ENCODE results near the gene SEC24C.

SEC24C gene

GRCh38 chr10:73813333-73813732 lies 69.2 kb downstream of the SEC24C start:
- no peak for DNase-seq (ENCODE audit: low read depth)

- no peak for DNase-seq (ENCODE audit: low read depth)
These were observed 70.2 kb downstream of the SEC24C start for GRCh38 chr10:73814276-73814895.

GRCh38 chr10:73814896-73815718 lies 70.9 kb downstream of the SEC24C start:
- DNase-seq (ENCODE audit: low read depth) = no peak

- no peak for DNase-seq (ENCODE audit: low read depth)
These were observed 71.5 kb downstream of the SEC24C start for GRCh38 chr10:73815719-73816030.

- no peak for DNase-seq (ENCODE audit: low read depth)
These were observed 73.0 kb downstream of the SEC24C start for GRCh38 chr10:73816917-73817729.

GRCh38 chr10:73817826-73818225 lies 73.7 kb downstream of the SEC24C start:
- no peak for DNase-seq (ENCODE audit: low read depth)

- DNase-seq (ENCODE audit: low read depth) = no peak
These were observed 74.2 kb downstream of the SEC24C start for GRCh38 chr10:73818402-73818801.

- no peak for DNase-seq (ENCODE audit: low read depth)
These were observed 74.9 kb downstream of the SEC24C start for GRCh38 chr10:73819081-73819480.

GRCh38 chr10:73819513-73820093 lies 75.4 kb downstream of the SEC24C start:
- no peak for DNase-seq (ENCODE audit: low read depth)

Measured in activated T-helper 9 cell treated with anti-CD3 and anti-CD28 coated beads, Interleukin-2, amount 50 U/mL, for 16 hours (primary cell).